T-helper 17 cell (primary cell): Measurements from ENCODE around the gene MUS81. TPM values are rescaled to one million over a fixed set of nuclear protein-coding genes. Genes with fewer than 3 reads are reported as not detected.

Experiments used
- ATAC-seq: fragments of 150-1000 bp; cut with Tn5 transposase; 2 replicates; pipeline ENCODE4 v1.10.0; 2021; ENCODE audit warnings: mild to moderate bottlenecking, moderate library complexity
- DNase-seq, 3 donors: peaks; one replicate each; pipeline versions ENCODE4 v3.0.0 to v3.0.0-alpha.2; 2020 to 2021
- H3K9me3 ChIP-seq: one replicate; pipeline ENCODE4 v1.7.0; 2013; ENCODE audit warnings: low read length, mild to moderate bottlenecking; ENCODE audit not compliant: control insufficient read depth, poor library complexity, severe bottlenecking
- H3K27ac Mint-ChIP-seq: one replicate; pipeline ENCODE4 v1.8.0; 2022; ENCODE audit warnings: mild to moderate bottlenecking, moderate library complexity, mixed read lengths
- H3K27me3 Mint-ChIP-seq: one replicate; pipeline ENCODE4 v1.8.0; 2022; ENCODE audit warnings: mixed read lengths
- H3K36me3 Mint-ChIP-seq: one replicate; pipeline ENCODE4 v1.8.0; 2022; ENCODE audit warnings: low read depth, mixed read lengths
- H3K4me1 Mint-ChIP-seq: one replicate; pipeline ENCODE4 v1.8.0; 2022; ENCODE audit warnings: mild to moderate bottlenecking, mixed read lengths
- H3K4me3 Mint-ChIP-seq: one replicate; pipeline ENCODE4 v1.8.0; 2022; ENCODE audit warnings: mild to moderate bottlenecking, moderate library complexity, mixed read lengths
- total RNA-seq, 4 donors: library from RNA in 2 of 4; stranded (reverse) in 2 of 4; gene quantifications; one replicate each; pipeline ENCODE4 v1.2.3 and lab custom pipeline; 2022 to 2026

MUS81 gene
- total RNA-seq, 2 donors from 2014 or later, result 44.9 to 55.0 TPM

DNA sequence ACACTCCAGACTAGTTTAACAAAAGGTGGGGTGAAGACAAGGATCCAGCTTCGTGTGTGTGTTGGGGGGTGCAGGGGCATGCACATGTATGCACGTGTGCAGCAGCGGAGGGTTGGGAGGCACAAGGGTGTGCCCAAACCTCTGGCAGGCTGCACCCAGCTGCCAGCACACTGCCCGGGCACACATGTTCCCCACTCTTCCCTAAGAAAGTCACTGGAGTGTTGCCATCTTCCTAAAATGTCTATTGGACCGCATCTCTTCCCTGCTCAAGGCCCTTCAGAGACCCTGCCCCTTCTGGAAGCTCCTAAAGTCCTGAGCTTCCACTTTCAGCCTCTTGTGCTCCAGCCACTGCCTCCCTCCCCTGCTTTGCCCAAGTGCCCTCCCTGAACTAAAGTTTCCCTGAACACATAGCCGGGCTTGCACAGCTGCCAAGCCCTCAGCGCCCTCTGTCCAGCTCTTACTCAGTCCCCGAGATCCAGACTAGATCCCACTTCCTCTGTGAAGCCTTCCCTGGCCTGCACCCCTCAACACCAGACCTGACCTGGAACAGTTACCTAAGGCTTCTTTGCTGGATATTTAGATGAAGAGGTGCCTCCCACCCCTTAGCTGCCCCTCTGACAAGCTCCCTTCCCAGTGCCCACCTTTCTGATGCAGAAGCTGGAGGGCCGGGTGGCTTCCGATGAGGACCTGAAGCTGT lies 8.3 kb upstream of the MUS81 start:
- no peak for DNase-seq
- peaks cover 3% of the 10 kb centered on the region for H3K36me3 Mint-ChIP-seq
- no peaks in the 10 kb centered on the region for H3K27me3 Mint-ChIP-seq
- H3K4me1 Mint-ChIP-seq, result peaks cover 28% of the 10 kb centered on the region
- no peak overlapping the region for H3K4me3 Mint-ChIP-seq
- peak overlapping the region; percentile 24 for H3K27ac Mint-ChIP-seq
- H3K9me3 ChIP-seq, result no peaks in the 10 kb centered on the region
- no peak for ATAC-seq

DNA sequence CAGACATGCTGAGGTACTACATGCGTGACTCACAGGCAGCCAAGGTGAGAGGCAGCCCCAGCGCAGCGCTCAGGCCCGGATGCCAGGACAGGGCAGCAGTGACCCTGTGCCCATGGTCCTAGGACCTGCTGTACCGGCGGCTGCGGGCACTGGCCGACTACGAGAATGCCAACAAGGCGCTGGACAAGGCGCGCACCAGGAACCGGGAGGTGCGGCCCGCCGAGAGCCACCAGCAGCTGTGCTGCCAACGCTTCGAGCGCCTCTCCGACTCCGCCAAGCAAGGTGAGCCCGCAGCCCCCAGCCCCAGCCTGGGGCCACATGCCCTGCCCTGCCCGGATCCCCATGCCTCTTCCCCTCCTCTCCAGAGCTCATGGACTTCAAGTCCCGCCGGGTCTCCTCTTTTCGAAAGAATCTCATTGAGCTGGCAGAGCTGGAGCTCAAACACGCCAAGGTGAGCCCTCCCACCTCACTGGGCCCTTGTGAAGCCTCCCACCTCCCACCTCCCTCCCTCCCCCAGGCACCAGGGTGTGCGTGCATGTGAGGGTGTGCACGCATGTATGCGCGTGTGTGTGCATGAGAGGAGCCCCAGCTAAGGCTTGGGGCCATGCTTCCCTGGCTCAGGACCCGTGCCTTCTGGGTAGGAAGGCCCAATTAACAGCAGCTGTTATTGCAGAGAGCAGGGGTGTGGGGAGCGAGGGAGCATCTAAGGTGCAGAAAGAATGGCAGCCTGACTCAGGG lies 7.6 kb upstream of the MUS81 start:
- ATAC-seq (no peak), DNase-seq (no peak)
- Mint-ChIP-seq H3K36me3 (peaks cover 3% of the 10 kb centered on the region), H3K27me3 (no peaks in the 10 kb centered on the region), H3K27ac (peak overlapping the region; percentile 24), H3K4me3 (no peak overlapping the region), H3K4me1 (peaks cover 27% of the 10 kb centered on the region)
- H3K9me3 ChIP-seq, result no peaks in the 10 kb centered on the region

DNA sequence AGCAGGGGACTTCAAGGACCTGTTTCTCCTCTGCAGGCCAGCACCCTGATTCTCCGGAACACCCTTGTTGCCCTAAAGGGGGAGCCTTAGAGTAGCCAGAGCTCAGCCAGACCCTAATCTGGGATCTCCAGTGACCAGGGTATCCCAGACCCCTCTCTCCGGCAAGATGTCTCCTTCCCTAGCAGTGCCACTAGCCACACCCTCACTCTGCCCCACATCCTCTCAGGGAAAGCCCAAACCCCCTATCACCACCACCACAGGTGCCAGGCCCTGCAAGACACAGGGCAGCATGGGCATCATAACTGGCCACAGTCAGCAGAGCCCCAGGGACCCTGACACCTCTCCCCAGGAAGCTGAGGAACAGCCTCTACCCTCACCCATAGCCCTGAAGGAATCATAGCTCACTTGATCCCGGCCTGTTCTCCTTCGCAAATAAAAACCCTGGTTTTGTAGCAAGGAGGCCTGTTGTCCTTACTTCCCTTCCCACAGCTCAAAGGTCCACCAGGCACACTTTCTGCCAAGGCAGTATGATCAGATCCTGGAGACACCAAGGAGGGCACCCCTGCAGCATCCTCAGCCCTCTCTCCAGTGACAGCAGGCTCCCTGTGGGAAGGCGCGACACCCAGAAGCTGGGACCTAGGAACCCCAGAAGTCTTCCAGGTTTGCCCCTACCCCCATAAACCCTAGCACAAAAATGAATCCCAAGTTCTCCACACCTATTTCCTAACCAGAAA lies 6.8 kb upstream of the MUS81 start:
- H3K9me3 ChIP-seq, result no peaks in the 10 kb centered on the region
- H3K4me3 Mint-ChIP-seq, result no peak overlapping the region
- DNase-seq (no peak), ATAC-seq (no peak)
- no peaks in the 10 kb centered on the region for H3K27me3 Mint-ChIP-seq
- H3K27ac Mint-ChIP-seq, result no peak overlapping the region
- peaks cover 3% of the 10 kb centered on the region for H3K36me3 Mint-ChIP-seq
- peaks cover 30% of the 10 kb centered on the region for H3K4me1 Mint-ChIP-seq

DNA sequence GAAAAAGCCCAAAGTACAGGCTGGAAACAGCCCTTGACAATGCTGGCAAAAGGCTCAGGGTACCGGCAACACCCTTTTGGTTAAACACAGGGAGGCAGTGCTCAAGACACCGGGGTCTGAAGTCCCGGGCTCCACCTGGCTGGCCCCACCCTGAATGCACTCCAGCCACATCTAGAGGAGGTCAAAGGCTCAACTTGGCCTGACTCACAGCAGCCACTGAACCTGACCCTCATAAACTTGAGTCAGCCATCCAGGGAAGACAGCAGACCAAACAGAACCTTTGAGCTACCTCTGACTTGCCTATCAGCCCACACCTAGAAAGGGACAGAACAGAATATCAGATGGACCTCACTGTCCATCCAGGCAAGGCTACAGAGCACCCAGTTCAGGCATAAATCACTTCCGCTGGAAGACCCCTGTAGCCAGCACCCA lies 6.1 kb upstream of the MUS81 start:
- H3K9me3 ChIP-seq, result no peaks in the 10 kb centered on the region
- H3K4me3 Mint-ChIP-seq, result peak overlapping the region; percentile 70
- ATAC-seq (no peak), DNase-seq (no peak)
- peaks cover 3% of the 10 kb centered on the region for H3K36me3 Mint-ChIP-seq
- H3K27me3 Mint-ChIP-seq, result no peaks in the 10 kb centered on the region
- H3K4me1 Mint-ChIP-seq, result peaks cover 36% of the 10 kb centered on the region
- H3K27ac Mint-ChIP-seq, result no peak overlapping the region

DNA sequence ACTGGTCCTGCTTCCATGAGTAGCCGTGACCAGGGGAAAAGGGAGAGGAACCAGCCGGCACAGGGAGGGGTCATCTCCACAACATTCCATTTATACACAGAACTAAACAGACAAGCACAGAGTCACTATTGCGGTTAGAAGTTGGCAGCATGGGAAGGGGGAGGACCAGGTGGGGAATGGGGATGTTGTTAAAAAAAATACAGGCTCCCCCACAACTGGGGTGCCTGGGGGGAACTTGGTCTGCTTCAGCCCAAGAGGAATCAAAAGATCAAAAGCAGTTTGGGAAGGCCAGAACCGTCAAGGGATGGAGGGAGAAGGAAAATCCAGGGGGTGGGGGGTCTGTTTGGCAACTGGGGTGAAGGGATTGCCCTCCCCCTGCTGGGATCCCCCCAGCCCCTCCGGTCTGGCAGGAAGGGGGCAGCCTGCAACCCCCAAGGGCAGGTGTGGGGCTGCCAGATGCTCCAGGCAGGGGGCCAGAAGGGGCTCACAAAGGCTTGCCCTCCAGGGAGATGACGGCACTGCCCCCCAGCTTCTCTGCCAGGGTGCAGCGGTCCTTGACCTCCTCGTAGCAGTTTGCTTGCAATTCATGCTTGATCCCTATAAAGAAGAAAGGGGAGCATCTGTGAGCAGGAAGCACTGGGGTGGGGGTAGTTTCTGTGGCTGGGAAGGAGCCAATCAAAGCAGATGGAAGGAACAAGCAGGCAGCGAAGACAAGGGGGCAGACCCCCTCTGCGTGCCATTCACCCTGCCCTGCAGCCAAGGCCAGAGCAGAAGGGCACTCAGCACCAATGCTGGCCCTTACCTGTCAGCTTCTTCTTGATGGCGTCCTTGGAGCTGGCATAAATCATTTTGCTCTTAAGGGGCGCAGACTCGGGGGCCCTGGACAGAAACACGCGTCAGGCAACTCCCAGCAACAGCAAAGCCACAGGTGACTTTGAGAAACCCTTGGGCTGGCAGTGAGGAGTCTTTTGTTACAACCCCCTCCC lies 5.1 kb upstream of the MUS81 start:
- Mint-ChIP-seq H3K27me3 (no peaks in the 10 kb centered on the region), H3K36me3 (peaks cover 3% of the 10 kb centered on the region), H3K4me1 (peaks cover 41% of the 10 kb centered on the region), H3K4me3 (peak overlapping the region; percentile 99), H3K27ac (peak overlapping the region; percentile 87)
- H3K9me3 ChIP-seq, result no peaks in the 10 kb centered on the region
- DNase-seq (no peak), ATAC-seq (no peak)

DNA sequence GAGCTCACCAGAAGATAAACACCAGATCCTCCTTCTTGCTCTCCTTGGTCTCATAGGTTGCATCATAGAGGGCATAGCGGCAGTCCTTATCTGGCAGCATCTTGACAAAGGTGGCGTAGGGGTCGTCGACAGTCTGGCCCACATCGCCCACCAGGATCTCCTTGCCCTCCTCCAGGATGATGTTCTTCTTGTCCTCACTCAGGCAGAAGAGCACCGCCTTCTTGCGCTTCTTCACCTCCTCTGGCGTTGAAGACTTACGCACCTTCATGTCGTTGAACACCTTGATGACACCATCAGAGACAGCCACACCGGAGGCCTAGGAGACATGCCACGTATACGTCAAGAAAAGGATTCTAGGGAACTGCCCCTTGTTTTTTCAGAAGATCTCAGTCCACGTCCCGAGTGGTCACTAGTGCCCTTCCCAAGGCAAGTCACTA lies 4.3 kb upstream of the MUS81 start:
- H3K9me3 ChIP-seq, result no peaks in the 10 kb centered on the region
- peaks cover 43% of the 10 kb centered on the region for H3K4me1 Mint-ChIP-seq
- DNase-seq, result no peak
- no peak for ATAC-seq
- peaks cover 5% of the 10 kb centered on the region for H3K36me3 Mint-ChIP-seq
- H3K27me3 Mint-ChIP-seq, result no peaks in the 10 kb centered on the region
- H3K4me3 Mint-ChIP-seq, result peak overlapping the region; percentile 99
- peak overlapping the region; percentile 87 for H3K27ac Mint-ChIP-seq

DNA sequence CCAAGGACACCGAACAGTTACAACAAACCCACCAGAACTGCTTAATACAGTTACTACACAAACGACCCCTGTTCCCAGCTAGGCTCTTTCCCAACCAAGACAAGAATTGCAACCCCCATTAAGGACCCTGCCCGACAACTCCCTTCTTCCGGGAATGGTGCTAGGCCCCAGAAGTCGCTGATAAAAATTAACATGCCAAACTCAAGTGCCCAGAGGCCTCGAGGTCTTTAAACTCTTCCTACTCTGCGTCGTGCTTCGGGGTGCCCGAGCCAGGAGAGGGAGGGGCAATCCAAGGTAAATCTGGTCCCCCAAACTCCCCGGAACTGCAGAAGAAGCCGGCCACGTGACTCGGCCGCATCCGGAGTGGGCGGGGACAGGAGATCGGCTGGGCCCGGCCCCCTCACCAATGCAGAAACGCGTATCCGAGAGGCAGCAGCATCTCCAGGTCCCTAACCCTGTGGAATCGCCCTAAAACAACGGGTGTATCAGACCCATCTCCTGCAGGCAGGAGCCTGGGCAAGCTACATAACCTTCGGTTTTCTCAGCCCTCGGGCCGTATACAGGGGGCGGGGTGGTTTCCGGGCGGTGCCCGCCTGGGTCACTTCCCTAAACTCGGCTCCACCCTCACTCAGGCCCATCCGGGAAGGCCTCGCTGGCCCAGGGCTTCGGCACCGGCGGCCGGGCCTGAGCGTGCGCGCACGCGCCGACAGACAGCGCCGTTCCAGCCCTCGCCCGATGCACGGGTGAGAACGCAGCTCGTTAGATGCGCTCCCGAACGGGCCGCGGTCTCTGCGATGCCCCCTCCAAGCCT lies 3.3 kb upstream of the MUS81 start:
- Mint-ChIP-seq H3K27ac (peak overlapping the region; percentile 87), H3K4me3 (peak overlapping the region; percentile 99), H3K36me3 (peaks cover 5% of the 10 kb centered on the region), H3K27me3 (no peaks in the 10 kb centered on the region), H3K4me1 (peaks cover 48% of the 10 kb centered on the region)
- no peaks in the 10 kb centered on the region for H3K9me3 ChIP-seq
- DNase-seq (peak; percentile 67 to 78 (median 75)), ATAC-seq (peak; percentile 11)

DNA sequence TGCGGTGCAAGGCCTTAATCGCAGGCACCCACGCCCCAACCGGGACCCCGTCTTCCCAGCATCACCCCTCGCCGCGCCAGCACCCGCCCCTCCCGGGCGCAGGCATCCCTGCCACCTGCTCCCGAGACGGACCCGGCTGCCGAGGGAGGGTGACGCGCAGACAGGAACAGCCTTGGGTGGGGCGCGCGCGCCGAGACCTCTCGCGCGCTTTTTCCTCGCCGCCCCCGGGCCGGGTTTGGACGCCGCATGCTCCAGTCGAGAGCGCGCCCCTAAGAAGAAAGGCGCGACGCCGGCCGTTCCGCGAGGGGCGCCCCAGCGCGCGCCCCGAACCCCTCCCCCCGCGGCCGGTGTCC lies 2.8 kb upstream of the MUS81 start:
- Mint-ChIP-seq H3K4me1 (peaks cover 46% of the 10 kb centered on the region), H3K4me3 (peak overlapping the region; percentile 99)

DNA sequence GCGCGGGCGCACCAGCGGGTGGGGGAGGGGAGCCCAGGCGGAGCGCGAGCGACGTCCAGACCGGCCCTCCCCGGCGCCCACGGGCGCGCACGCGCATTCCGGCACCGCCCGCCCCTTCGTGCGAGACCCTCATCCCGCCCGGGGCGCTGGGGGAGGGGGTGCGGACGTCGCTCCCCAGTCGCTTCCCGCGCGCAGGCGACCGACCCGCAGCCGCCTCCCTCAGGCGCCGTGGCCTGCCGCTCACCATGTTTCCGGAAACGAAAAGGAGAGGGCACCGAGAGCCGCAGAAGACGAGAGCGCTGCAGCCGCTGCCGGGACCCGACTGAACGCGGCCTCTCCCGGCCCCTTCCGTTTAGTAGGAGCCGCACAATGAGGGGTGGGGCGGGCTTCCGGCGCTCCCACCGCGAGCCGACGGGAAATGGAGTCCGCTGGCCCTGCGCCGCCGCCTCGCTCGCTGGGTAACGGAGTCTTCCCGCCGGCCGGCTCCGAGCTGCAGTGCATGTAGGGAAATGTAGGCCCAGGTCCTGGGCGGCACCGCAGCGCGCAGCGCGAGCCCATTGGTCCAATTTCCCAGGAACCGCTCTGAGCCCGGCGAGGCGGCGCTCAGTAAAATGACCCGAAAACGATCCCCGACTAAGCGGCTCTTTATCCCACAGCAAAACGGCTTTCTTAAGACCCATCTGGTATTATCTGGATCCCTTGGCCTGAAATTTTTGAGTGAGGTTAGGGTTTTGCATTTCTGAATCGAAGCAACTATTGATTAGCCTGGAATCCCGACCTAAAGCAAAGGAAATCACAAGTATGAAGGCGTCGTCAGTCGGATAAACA lies 2.2 kb upstream of the MUS81 start, which contains the start of gene CFL1:
Gene CFL1 (minus strand): TSS at position 328 of the 828 bp plus-strand sequence. CDS start 81 bp downstream, at position 247.
- Mint-ChIP-seq H3K4me1 (peaks cover 50% of the 10 kb centered on the region), H3K4me3 (peak within 1 kb of the TSS; percentile 99), H3K27me3 (no peaks in the 10 kb centered on the region), H3K27ac (peak within 1 kb of the TSS; percentile 99), H3K36me3 (peaks cover 10% of the 10 kb centered on the region)
- DNase-seq (peak; percentile 93 to 96 (median 96)), ATAC-seq (peak; percentile 75)
- H3K9me3 ChIP-seq, result no peaks in the 10 kb centered on the region

More for the DNA sequence above, 2.8 kb upstream of the MUS81 start:
- H3K36me3 Mint-ChIP-seq, result peaks cover 5% of the 10 kb centered on the region
- H3K27me3 Mint-ChIP-seq, result no peaks in the 10 kb centered on the region
- ATAC-seq, result no peak
- DNase-seq, result peak; percentile 49 to 62 (median 52)
- H3K9me3 ChIP-seq, result no peaks in the 10 kb centered on the region
- peak overlapping the region; percentile 99 for H3K27ac Mint-ChIP-seq

DNA sequence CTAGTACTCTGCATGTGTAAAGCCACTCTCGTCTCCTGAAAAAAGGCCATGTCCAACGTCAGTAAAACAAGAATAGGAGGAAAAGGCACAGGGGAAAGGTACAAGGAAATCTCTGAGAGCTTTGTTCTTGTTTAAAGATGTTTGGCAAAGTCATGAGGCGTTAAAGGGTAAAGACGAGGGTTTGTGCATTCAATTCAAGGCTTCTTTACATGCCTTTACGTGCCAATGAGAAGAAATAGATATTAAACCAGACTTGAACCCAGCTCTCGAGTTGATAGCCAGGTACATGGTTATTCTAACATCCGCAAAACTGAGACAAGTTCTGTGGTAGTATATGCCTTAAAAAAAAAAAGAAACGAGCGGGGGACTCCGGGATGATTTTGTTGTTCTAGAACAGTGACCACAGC lies 1.5 kb upstream of the MUS81 start:
- no peak for ATAC-seq
- Mint-ChIP-seq H3K27ac (peak overlapping the region; percentile 99), H3K4me3 (peak overlapping the region; percentile 99), H3K36me3 (peaks cover 10% of the 10 kb centered on the region), H3K27me3 (no peaks in the 10 kb centered on the region), H3K4me1 (peaks cover 47% of the 10 kb centered on the region)
- H3K9me3 ChIP-seq, result no peaks in the 10 kb centered on the region
- peak in 1 of 3 donors; percentile 3 for DNase-seq

DNA sequence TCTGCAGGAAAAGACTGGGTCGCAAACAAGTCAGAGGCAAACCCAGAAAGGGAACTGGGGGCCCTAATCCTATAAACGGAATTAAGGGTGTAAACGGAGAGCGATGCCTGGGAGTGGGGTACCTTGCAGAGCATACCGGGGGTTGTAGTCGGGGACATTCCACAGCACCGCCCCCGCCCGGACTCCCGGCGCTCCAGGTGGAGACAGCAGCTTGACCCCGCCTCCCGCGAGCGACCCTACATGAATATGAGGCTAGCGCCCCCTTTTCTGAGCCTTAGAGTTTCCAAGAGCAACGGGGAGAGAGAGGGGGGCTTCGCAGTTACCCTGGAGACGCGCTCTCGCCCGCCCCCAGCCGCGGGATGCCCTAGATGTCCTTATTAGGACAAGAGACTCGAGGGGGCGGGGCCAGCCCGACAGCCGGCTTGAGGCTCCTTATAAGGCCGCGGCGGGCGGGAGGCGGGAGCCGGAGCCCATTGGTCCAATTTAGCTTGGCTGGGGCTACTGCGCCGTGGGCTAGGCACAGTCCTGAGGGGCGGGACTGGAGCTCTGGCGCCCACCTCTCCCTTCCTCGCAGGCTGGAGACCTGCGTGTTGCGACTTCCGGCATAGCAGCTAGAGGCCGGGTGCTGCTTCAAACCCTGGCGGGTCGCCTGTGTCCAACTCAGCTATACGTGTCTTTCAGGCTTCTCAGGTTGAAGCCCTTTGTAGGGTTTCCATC lies 980 bp upstream of the MUS81 start:
- Mint-ChIP-seq H3K36me3 (peaks cover 12% of the 10 kb centered on the region), H3K4me1 (peaks cover 47% of the 10 kb centered on the region), H3K4me3 (peak overlapping the region; percentile 99), H3K27ac (peak overlapping the region; percentile 99), H3K27me3 (no peaks in the 10 kb centered on the region)
- ATAC-seq, result peak; percentile 65
- H3K9me3 ChIP-seq, result no peaks in the 10 kb centered on the region
- peak; percentile 88 to 96 (median 95) for DNase-seq
